ENCODE data around the gene ST6GALNAC1. TPM values are rescaled to one million over a fixed set of nuclear protein-coding genes. Genes with fewer than 3 reads are reported as not detected.

The ST6GALNAC1 gene
- total and polyA plus RNA-seq, 2 of the 13 experiments (the other 11 are each of a cell fraction or from before 2014, with no cell fraction given): not detected

- TF ChIP-seq, protein P1, sequence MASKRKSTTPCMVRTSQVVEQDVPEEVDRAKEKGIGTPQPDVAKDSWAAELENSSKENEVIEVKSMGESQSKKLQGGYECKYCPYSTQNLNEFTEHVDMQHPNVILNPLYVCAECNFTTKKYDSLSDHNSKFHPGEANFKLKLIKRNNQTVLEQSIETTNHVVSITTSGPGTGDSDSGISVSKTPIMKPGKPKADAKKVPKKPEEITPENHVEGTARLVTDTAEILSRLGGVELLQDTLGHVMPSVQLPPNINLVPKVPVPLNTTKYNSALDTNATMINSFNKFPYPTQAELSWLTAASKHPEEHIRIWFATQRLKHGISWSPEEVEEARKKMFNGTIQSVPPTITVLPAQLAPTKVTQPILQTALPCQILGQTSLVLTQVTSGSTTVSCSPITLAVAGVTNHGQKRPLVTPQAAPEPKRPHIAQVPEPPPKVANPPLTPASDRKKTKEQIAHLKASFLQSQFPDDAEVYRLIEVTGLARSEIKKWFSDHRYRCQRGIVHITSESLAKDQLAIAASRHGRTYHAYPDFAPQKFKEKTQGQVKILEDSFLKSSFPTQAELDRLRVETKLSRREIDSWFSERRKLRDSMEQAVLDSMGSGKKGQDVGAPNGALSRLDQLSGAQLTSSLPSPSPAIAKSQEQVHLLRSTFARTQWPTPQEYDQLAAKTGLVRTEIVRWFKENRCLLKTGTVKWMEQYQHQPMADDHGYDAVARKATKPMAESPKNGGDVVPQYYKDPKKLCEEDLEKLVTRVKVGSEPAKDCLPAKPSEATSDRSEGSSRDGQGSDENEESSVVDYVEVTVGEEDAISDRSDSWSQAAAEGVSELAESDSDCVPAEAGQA (IDR thresholded peaks at IDR 0.05; ENCODE audit: low read depth): no peak
- TF ChIP-seq, protein P1 (CRISPR knock-in tag; IDR thresholded peaks at IDR 0.05; ENCODE audit: borderline replicate concordance): no peak
- no peak for TF ChIP-seq RCOR2 (CRISPR knock-in tag; IDR thresholded peaks at IDR 0.05)
- TF ChIP-seq SNAPC5 (CRISPR knock-in tag; IDR thresholded peaks at IDR 0.05; ENCODE audit: borderline replicate concordance): no peak
- TF ChIP-seq PITX1 (CRISPR knock-in tag; IDR thresholded peaks at IDR 0.05): peak; percentile 26; the same call in 1 of the 2 replicates
- no peak for TF ChIP-seq DPF2 (CRISPR knock-in tag; IDR thresholded peaks at IDR 0.05; ENCODE audit: borderline replicate concordance, low read depth)
- TF ChIP-seq ZFP91 (CRISPR knock-in tag; IDR thresholded peaks at IDR 0.05; ENCODE audit: borderline replicate concordance): 0 out of 2 replicates have a peak, but pooled peaks have one; percentile 26
- TF ChIP-seq ZIK1 (CRISPR knock-in tag; IDR thresholded peaks at IDR 0.05; ENCODE audit: borderline replicate concordance, low read depth): no peak
- TF ChIP-seq CTCF (CRISPR knock-in tag; IDR thresholded peaks at IDR 0.05): no peak
- TF ChIP-seq ZNF549 (CRISPR knock-in tag; IDR thresholded peaks at IDR 0.05): no peak
- TF ChIP-seq, protein P2, sequence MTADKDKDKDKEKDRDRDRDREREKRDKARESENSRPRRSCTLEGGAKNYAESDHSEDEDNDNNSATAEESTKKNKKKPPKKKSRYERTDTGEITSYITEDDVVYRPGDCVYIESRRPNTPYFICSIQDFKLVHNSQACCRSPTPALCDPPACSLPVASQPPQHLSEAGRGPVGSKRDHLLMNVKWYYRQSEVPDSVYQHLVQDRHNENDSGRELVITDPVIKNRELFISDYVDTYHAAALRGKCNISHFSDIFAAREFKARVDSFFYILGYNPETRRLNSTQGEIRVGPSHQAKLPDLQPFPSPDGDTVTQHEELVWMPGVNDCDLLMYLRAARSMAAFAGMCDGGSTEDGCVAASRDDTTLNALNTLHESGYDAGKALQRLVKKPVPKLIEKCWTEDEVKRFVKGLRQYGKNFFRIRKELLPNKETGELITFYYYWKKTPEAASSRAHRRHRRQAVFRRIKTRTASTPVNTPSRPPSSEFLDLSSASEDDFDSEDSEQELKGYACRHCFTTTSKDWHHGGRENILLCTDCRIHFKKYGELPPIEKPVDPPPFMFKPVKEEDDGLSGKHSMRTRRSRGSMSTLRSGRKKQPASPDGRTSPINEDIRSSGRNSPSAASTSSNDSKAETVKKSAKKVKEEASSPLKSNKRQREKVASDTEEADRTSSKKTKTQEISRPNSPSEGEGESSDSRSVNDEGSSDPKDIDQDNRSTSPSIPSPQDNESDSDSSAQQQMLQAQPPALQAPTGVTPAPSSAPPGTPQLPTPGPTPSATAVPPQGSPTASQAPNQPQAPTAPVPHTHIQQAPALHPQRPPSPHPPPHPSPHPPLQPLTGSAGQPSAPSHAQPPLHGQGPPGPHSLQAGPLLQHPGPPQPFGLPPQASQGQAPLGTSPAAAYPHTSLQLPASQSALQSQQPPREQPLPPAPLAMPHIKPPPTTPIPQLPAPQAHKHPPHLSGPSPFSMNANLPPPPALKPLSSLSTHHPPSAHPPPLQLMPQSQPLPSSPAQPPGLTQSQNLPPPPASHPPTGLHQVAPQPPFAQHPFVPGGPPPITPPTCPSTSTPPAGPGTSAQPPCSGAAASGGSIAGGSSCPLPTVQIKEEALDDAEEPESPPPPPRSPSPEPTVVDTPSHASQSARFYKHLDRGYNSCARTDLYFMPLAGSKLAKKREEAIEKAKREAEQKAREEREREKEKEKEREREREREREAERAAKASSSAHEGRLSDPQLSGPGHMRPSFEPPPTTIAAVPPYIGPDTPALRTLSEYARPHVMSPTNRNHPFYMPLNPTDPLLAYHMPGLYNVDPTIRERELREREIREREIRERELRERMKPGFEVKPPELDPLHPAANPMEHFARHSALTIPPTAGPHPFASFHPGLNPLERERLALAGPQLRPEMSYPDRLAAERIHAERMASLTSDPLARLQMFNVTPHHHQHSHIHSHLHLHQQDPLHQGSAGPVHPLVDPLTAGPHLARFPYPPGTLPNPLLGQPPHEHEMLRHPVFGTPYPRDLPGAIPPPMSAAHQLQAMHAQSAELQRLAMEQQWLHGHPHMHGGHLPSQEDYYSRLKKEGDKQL (CRISPR knock-in tag; IDR thresholded peaks at IDR 0.05; ENCODE audit: low read depth): no peak
These were observed 1.9 kb upstream of the ST6GALNAC1 start (continued) for GRCh38 chr17:76645481-76645880.

Data from HepG2 (cell line).